Right lobe of liver (tissue), 6 donors: ENCODE measurements around the gene CHRD. TPM values are rescaled to one million over a fixed set of nuclear protein-coding genes. Genes with fewer than 3 reads are reported as not detected.
A peak's percentile ranks its signal among the peaks of the same experiment; 100 is the strongest.

Experiments used
- ATAC-seq, 4 donors: fragments of 200-7000 bp; cut with Tn5 transposase; one replicate each; pipeline ENCODE4 v1.9.1; 2020; ENCODE audit warnings: mild to moderate bottlenecking in 4 of 4, moderate library complexity in 4 of 4
- DNase-seq, 3 donors: peaks; one replicate each; pipeline ENCODE4 v3.0.0-alpha.2; 2020
- H3K27ac ChIP-seq, 3 donors: fragments of 200-600 bp; one replicate each; pipeline ENCODE4 v1.8.0; 2022
- H3K27me3 ChIP-seq, 2 donors: fragments of 200-600 bp; one replicate each; pipeline ENCODE4 v1.8.0; 2022
- H3K36me3 ChIP-seq, 4 donors: fragments of 200-600 bp; sonication (generic) in 1 of 4; one replicate each; pipeline versions ENCODE4 v1.5.1 to v1.8.0; 2017 to 2022; ENCODE audit warnings: control low read depth in 1 of 4
- H3K4me1 ChIP-seq, 4 donors: fragments of 200-600 bp; sonication (generic) in 1 of 4; one replicate each; pipeline versions ENCODE4 v1.5.1 to v1.8.0; 2017 to 2022; ENCODE audit warnings: control low read depth in 1 of 4
- H3K4me3 ChIP-seq, 3 donors: fragments of 200-600 bp; one replicate each; pipeline ENCODE4 v1.8.0; 2022
- H3K9me3 ChIP-seq, 4 donors: fragments of 200-600 bp; sonication (generic) in 1 of 4; one replicate each; pipeline versions ENCODE4 v1.5.1 to v1.8.0; 2017 to 2022; ENCODE audit warnings: control low read depth in 1 of 4
- CTCF ChIP-seq, 4 donors: fragments of 200-600 bp in 3 of 4; fragments of 450-650 bp in 1 of 4; IDR thresholded peaks; one replicate each; pipeline versions ENCODE4 v1.5.1 to v1.8.0; 2016 to 2022; ENCODE audit warnings: antibody characterized with exemption in 4 of 4, mild to moderate bottlenecking in 2 of 4
- POLR2A ChIP-seq: fragments of 450-650 bp; IDR thresholded peaks from one replicate; pipeline ENCODE4 v1.6.1; 2017; ENCODE audit warnings: antibody characterized with exemption, mild to moderate bottlenecking
- WGBS: methylation state at CpG from one replicate; pipeline ENCODE4 v1.1.6; 2018; ENCODE audit warnings: low coverage, low lambda C conversion rate; ENCODE audit not compliant: insufficient coverage; ENCODE audit errors: missing lambda C conversion rate; 5-methylcytosine and 5-hydroxymethylcytosine counted together
- intact Hi-C, 2 donors: fragments of 100-400 bp; cut with DNase I; formaldehyde crosslinking; loops; one replicate each; pipeline versions ENCODE4 v1.11.2 to v1.14.1; 2022
- total RNA-seq, 6 experiments: library from RNA; depleted of rRNA in 2 of 6; stranded (reverse); fragments of >200 nt in 2 of 6; fragmentation: NEBNext Ultra II Directional in 3 of 6; extraction: Animal tissue kit (Norgen Biotek cat#: 25700) in 3 of 6; gene quantifications; one replicate each; pipeline versions ENCODE4 v1.1.0 to v1.2.4, GENCODE V29; 2016 to 2023
- donor health status: DM: no; HTN: yes; CAD: no.
- donor health status: DM: no; HTN: no; CAD: no.
- donor health status: DM: no; HTN: no; CAD: no.
- donor health status: DM: no; HTN: yes; CAD: no.
- donor health status: DM: no; HTN: yes; CAD: no.

Gene CHRD
- total RNA-seq, 6 experiments from 2014 or later = 19.5 to 97.2 (median 64.8) TPM

GRCh38 chr3:184371570-184372018, 8.3 kb upstream of the CHRD start:
- Histone ChIP-seq H3K27me3 (no peaks in the 10 kb centered on the region), H3K27ac (no peak overlapping the region), H3K4me3 (no peak overlapping the region), H3K36me3 (peaks cover 0 to 37% (median 15%) of the 10 kb centered on the region in 4 donors), H3K4me1 (peaks cover 0 to 22% (median 9%) of the 10 kb centered on the region in 4 donors), H3K9me3 (no peaks in the 10 kb centered on the region)
- TF ChIP-seq POLR2A = no peak
- TF ChIP-seq CTCF (IDR thresholded peaks at IDR 0.05) = peak; percentile 92 to 97 (median 96)
- WGBS = 35% methylated on average over 5 of the region's 5 CpGs
- ATAC-seq (peak; percentile 94 to 98 (median 96)), DNase-seq (peak; percentile 82 to 85 (median 85))
- intact Hi-C loops = loop anchor here (10.0 kb wide), 2 partner anchors 93 to 143 kb away; no protein-coding TSS in a partner anchor

GRCh38 chr3:184372296-184372821, 7.5 kb upstream of the CHRD start:
- DNase-seq (no peak), ATAC-seq (no peak)
- H3K4me1 ChIP-seq = peaks cover 0 to 29% (median 9%) of the 10 kb centered on the region in 4 donors
- TF ChIP-seq POLR2A (no peak), CTCF (IDR thresholded peaks at IDR 0.05) (no peak)
- no peak overlapping the region for H3K4me3 ChIP-seq
- WGBS = 65% methylated on average over 5 of the region's 8 CpGs
- peaks cover 0 to 34% (median 15%) of the 10 kb centered on the region in 4 donors for H3K36me3 ChIP-seq
- no peaks in the 10 kb centered on the region for H3K27me3 ChIP-seq
- no peaks in the 10 kb centered on the region for H3K9me3 ChIP-seq
- no peak overlapping the region for H3K27ac ChIP-seq
- intact Hi-C loops = loop anchor here (10.0 kb wide), 2 partner anchors 92 to 142 kb away; no protein-coding TSS in a partner anchor

GRCh38 chr3:184372911-184373310, 6.9 kb upstream of the CHRD start:
- Histone ChIP-seq H3K9me3 (no peaks in the 10 kb centered on the region), H3K27ac (no peak overlapping the region), H3K27me3 (no peaks in the 10 kb centered on the region), H3K4me3 (no peak overlapping the region), H3K36me3 (peaks cover 0 to 31% (median 12%) of the 10 kb centered on the region in 4 donors), H3K4me1 (peaks cover 0 to 29% (median 9%) of the 10 kb centered on the region in 4 donors)
- ATAC-seq (no peak), DNase-seq (no peak)
- 92% methylated on average over 2 of the region's 5 CpGs for WGBS
- intact Hi-C loops = loop anchor here (10.0 kb wide), 2 partner anchors 92 to 142 kb away; no protein-coding TSS in a partner anchor
- TF ChIP-seq POLR2A (no peak), CTCF (IDR thresholded peaks at IDR 0.05) (no peak)

- no peaks in the 10 kb centered on the region for H3K27me3 ChIP-seq
- H3K4me1 ChIP-seq = peaks cover 0 to 25% (median 7%) of the 10 kb centered on the region in 4 donors
- no peak for TF ChIP-seq POLR2A
- TF ChIP-seq CTCF (IDR thresholded peaks at IDR 0.05) = no peak
- intact Hi-C loops = loop anchor here (10.0 kb wide), 2 partner anchors 91 to 141 kb away; no protein-coding TSS in a partner anchor
- H3K4me3 ChIP-seq = no peak overlapping the region
- no peak overlapping the region for H3K27ac ChIP-seq
- DNase-seq (no peak), ATAC-seq (no peak)
- H3K36me3 ChIP-seq = peaks cover 0 to 30% (median 12%) of the 10 kb centered on the region in 4 donors
- WGBS = 82% methylated on average over 4 of the region's 6 CpGs
- no peaks in the 10 kb centered on the region for H3K9me3 ChIP-seq
These were observed 6.4 kb upstream of the CHRD start for GRCh38 chr3:184373422-184373821.
